ENCODE data around the gene SIRPG. TPM values are rescaled to one million over a fixed set of nuclear protein-coding genes. Genes with fewer than 3 reads are reported as not detected.

Gene SIRPG
- total and polyA plus RNA-seq, 2 experiments from 2014 or later: not detected

GRCh38 chr20:1688886-1689538 lies 31.4 kb upstream of the SIRPG start:
- no peak for DNase-seq (ENCODE audit: low read depth in 1 of 2, low spot score in 1 of 2)
- Histone ChIP-seq H3K27me3 (peaks cover 10% of the 10 kb centered on the region), H3K36me3 (no peaks in the 10 kb centered on the region), H3K4me1 (ENCODE audit: low read depth) (no peaks in the 10 kb centered on the region), H3K4me3 (no peak overlapping the region), H3K27ac (no peak overlapping the region), H3K9me3 (ENCODE audit: low read depth) (no peaks in the 10 kb centered on the region)
- no peak for TF ChIP-seq CTCF (IDR thresholded peaks at IDR 0.05; ENCODE audit: low read depth, low read length)

GRCh38 chr20:1687053-1687452 lies 29.5 kb upstream of the SIRPG start:
- no peak overlapping the region for H3K27ac ChIP-seq

GRCh38 chr20:1686151-1686748 lies 28.7 kb upstream of the SIRPG start:
- H3K4me1 ChIP-seq (ENCODE audit: low read depth): no peaks in the 10 kb centered on the region
- no peaks in the 10 kb centered on the region for H3K36me3 ChIP-seq
- H3K27me3 ChIP-seq: no peaks in the 10 kb centered on the region
- no peak for TF ChIP-seq CTCF (IDR thresholded peaks at IDR 0.05; ENCODE audit: low read depth, low read length)
- H3K27ac ChIP-seq: no peak overlapping the region
- DNase-seq (ENCODE audit: low read depth in 1 of 2, low spot score in 1 of 2): no peak
- H3K4me3 ChIP-seq: no peak overlapping the region
- H3K9me3 ChIP-seq (ENCODE audit: low read depth): no peaks in the 10 kb centered on the region

More at GRCh38 chr20:1687053-1687452, 29.5 kb upstream of the SIRPG start:
- no peaks in the 10 kb centered on the region for H3K9me3 ChIP-seq (ENCODE audit: low read depth)
- no peaks in the 10 kb centered on the region for H3K36me3 ChIP-seq
- no peaks in the 10 kb centered on the region for H3K4me1 ChIP-seq (ENCODE audit: low read depth)
- H3K4me3 ChIP-seq: no peak overlapping the region
- no peaks in the 10 kb centered on the region for H3K27me3 ChIP-seq
- no peak for TF ChIP-seq CTCF (IDR thresholded peaks at IDR 0.05; ENCODE audit: low read depth, low read length)
- DNase-seq (ENCODE audit: low read depth in 1 of 2, low spot score in 1 of 2): no peak

DNA sequence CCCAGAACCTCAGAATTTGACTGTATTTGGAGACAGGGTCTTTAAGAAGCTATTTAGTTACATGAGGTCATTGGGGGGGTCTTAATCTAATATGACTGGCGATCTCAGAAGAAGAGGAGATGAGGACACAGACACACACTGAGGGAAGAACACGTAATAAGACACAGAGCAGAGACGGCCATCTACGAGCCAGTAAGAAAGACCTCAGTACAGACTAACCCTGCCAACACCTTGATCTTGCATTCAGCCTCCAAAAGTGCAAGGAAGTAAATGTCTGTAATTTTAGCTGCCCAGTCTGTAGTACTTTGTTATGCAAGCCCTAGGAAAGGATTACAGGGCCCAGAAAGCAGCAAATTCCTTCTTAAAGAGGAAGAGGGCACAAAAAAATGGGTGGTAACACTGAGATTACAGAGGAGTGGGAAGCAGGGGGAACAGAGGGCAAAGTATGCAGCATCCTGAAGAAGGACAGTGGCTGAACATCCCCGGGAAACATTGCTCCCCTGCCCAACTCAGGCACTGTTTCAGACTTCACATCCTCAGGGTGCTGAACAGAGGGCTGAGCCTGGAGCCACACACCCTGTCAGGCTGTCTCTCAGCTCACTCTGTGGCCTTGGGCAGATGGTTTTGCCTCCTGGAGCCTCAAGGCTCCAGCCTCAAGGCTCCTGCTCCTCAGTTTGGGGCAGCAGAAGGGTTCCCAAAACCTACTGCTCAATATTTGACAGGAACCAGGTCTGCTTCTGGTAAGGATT lies 27.9 kb upstream of the SIRPG start:
- Histone ChIP-seq H3K4me1 (ENCODE audit: low read depth) (no peaks in the 10 kb centered on the region), H3K36me3 (no peaks in the 10 kb centered on the region), H3K4me3 (no peak overlapping the region), H3K27ac (no peak overlapping the region), H3K9me3 (ENCODE audit: low read depth) (no peaks in the 10 kb centered on the region), H3K27me3 (no peaks in the 10 kb centered on the region)
- no peak for DNase-seq (ENCODE audit: low read depth in 1 of 2, low spot score in 1 of 2)
- TF ChIP-seq CTCF (IDR thresholded peaks at IDR 0.05; ENCODE audit: low read depth, low read length): no peak

DNA sequence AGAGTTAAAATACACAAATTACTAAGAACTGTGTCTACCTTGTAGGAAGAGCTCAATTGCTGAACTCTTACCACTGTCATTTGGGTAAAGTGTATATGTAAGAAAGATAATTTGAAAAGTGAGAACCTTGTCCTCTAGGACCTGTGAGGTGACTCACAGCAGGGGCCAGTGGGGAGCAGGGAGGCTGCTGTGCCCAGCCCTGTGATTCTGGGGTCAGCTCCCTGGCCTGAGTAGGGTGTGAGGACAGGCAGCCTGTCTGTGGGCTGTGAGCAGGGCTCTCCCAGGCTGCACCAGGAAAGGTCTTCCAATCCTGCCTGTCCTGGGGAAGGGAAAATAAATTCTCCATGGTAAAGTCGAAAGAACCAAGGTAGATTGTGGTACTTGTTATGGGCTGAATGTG lies 27.3 kb upstream of the SIRPG start:
- no peaks in the 10 kb centered on the region for H3K27me3 ChIP-seq

More for the DNA sequence above, 27.3 kb upstream of the SIRPG start:
- Histone ChIP-seq H3K4me1 (ENCODE audit: low read depth) (no peaks in the 10 kb centered on the region), H3K4me3 (no peak overlapping the region), H3K9me3 (ENCODE audit: low read depth) (no peaks in the 10 kb centered on the region), H3K27ac (no peak overlapping the region), H3K36me3 (no peaks in the 10 kb centered on the region)
- DNase-seq (ENCODE audit: low read depth in 1 of 2, low spot score in 1 of 2): no peak
- no peak for TF ChIP-seq CTCF (IDR thresholded peaks at IDR 0.05; ENCODE audit: low read depth, low read length)

Measured in cardiac muscle cell (in vitro differentiated cells and primary cell).